ENCODE data around the gene TRPM2.
A peak's percentile ranks its signal among the peaks of the same experiment; 100 is the strongest.
"Not testable (repeated sequence)": the region's sequence is repeated elsewhere in the genome, so short reads cannot be mapped to it uniquely, and the experiment has no call there.

The TRPM2 gene

DNA sequence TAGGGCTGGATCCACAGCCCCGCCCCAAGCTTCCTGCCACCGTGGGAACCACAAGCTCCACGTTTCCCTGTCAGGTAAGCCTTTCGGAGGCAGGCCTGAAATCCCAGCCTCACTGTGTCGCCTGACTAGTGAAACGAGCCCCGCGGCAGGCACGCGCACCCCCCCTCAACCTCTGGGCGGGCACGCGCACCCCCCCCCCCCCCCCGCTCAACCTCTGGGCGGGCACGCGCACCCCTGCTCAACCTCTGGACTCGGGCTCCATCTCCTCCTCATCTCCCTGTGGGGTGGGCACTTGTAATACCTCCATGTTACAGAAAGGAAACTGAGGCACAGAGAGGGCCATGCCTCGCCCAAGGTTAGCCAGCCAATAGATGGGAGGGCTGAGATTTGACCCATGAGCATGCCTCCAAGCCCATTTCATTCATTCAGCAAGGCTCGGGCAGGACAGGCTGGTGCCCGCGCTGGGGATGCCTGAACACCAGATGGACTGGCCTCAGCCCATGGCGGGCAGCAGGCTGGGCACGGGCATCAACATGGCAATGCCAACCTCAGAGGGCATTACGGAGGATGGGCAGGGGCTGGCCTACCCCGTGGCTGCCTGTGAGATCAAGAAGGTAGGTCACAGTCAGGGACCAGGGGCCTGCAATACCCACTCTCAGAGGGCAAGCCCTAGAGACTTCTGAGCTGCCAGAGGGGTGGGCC, 18.9 kb upstream of the TRPM2 start:
- Mint-ChIP-seq H3K4me3 (no peak overlapping the region), H3K27me3 (ENCODE audit: low read depth, poor library complexity) (no peaks in the 10 kb centered on the region), H3K27ac (no peak overlapping the region), H3K4me1 (peaks cover 41% of the 10 kb centered on the region), H3K9me3 (no peaks in the 10 kb centered on the region), H3K36me3 (ENCODE audit: low read depth) (no peaks in the 10 kb centered on the region)
- no peak for DNase-seq
- TF ChIP-seq CTCF (IDR thresholded peaks at IDR 0.05) = no peak

DNA sequence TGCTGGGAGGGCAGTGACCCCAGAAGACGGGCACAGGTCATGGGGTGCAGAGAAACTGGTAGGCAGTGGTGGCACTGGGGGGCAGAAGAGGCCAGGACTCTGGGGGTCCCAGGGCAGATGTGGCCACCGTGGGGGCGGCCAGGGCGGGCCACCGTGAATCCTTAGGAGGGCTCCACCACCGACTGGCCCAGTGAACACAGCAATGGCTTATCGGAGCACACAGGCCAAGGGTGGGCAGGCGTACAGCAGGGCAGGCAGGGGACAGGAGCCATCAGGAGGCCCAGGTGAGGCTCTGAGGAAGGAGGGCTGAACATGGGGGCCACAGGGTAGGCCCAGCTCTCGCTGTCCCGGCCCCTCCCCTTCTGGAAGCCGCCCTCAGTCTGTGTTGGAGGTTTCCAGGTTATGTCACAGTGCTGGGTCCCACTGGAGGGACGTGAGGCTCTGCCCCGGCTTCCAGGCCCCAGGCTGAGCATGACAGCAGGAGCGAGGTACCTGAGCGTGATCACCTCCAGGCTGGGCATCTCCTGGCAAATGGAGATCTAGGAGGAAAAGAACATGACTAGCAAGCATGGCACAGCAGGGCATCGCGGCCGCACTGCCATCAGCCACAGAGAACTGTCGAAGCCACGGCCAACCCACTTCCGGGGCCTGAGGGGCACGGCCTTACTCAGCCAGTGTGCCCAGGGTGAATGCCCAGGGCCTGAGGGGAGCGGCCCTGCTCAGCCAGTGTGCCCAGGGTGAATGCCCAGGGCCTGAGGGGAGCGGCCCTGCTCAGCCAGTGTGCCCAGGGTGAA, 18.0 kb upstream of the TRPM2 start:
- no peak for TF ChIP-seq CTCF (IDR thresholded peaks at IDR 0.05)
- H3K4me3 Mint-ChIP-seq = no peak overlapping the region
- H3K36me3 Mint-ChIP-seq (ENCODE audit: low read depth) = no peaks in the 10 kb centered on the region
- no peaks in the 10 kb centered on the region for H3K27me3 Mint-ChIP-seq (ENCODE audit: low read depth, poor library complexity)
- no peak for DNase-seq
- no peak overlapping the region for H3K27ac Mint-ChIP-seq
- peaks cover 49% of the 10 kb centered on the region for H3K4me1 Mint-ChIP-seq
- H3K9me3 Mint-ChIP-seq = no peaks in the 10 kb centered on the region

- no peak overlapping the region for H3K27ac Mint-ChIP-seq
- peak overlapping the region; percentile 81 for H3K4me3 Mint-ChIP-seq
- no peaks in the 10 kb centered on the region for H3K36me3 Mint-ChIP-seq (ENCODE audit: low read depth)
- peaks cover 54% of the 10 kb centered on the region for H3K4me1 Mint-ChIP-seq
- H3K27me3 Mint-ChIP-seq (ENCODE audit: low read depth, poor library complexity) = no peaks in the 10 kb centered on the region
- no peak for DNase-seq
- TF ChIP-seq CTCF (IDR thresholded peaks at IDR 0.05) = no peak
- H3K9me3 Mint-ChIP-seq = no peaks in the 10 kb centered on the region
Measured at GRCh38 chr21:44337449-44337848, 16.0 kb upstream of the TRPM2 start.

GRCh38 chr21:44337941-44338895, 15.2 kb upstream of the TRPM2 start:
- peak; percentile 72 for DNase-seq
- peaks cover 54% of the 10 kb centered on the region for H3K4me1 Mint-ChIP-seq
- no peaks in the 10 kb centered on the region for H3K36me3 Mint-ChIP-seq (ENCODE audit: low read depth)
- peak overlapping the region; percentile 81 for H3K4me3 Mint-ChIP-seq
- H3K27me3 Mint-ChIP-seq (ENCODE audit: low read depth, poor library complexity) = no peaks in the 10 kb centered on the region
- no peak overlapping the region for H3K27ac Mint-ChIP-seq
- H3K9me3 Mint-ChIP-seq = peaks cover 2% of the 10 kb centered on the region
- no peak for TF ChIP-seq CTCF (IDR thresholded peaks at IDR 0.05)

DNA sequence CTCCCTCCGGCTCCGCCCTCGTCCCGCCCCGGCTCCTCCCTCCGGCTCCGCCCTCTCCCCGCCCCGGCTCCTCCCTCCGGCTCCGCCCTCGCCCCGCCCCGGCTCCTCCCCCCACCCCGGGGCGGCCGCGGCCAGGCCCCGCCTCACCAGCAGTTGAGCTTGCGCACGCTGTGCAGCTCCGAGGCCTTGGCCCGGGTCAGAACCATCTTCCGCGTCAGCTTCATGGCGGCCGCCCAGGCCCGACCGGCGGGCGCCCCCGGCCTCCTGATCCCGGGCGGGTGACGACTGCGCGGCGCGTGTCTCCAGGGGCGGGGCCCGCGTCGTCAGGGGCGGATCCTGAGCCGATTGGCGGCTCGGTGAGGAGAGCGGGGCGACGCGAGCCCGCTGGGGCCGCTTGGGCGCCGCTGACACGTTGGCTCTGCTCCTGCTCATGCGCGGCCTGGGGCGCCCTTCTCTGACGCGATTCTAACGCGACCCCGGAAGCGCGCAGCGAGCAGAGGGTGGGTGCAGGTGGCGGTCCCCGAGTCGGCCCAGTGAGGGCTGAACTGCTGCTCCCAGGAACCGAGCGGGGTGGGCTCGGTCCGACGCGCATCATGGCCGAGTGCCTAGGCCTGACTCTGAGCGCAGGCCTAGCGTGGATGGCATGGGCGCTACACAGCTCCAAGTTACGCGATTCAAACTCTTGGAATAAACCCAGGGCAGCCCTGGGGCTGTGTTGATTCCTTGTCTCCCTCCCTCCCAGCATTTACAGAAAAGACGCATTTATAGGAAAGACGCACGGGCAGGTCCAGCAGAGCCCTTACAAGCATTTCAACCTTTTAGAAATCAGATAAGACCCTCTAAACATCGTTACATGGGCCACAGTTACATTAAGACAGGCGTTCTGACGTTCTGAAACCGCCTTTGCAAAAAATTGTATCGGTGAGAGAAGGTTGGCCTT, 14.2 kb upstream of the TRPM2 start, which contains the start of gene CFAP410:
CFAP410 (minus strand) TSS at position 420 of the 940 bp plus-strand sequence; CDS start at position 224, 196 bp downstream.
- no peaks in the 10 kb centered on the region for H3K36me3 Mint-ChIP-seq (ENCODE audit: low read depth)
- TF ChIP-seq CTCF (IDR thresholded peaks at IDR 0.05) = no peak
- peaks cover 2% of the 10 kb centered on the region for H3K27me3 Mint-ChIP-seq (ENCODE audit: low read depth, poor library complexity)
- DNase-seq = peak; percentile 96
- peak within 1 kb of the TSS; percentile 94 for H3K4me3 Mint-ChIP-seq
- H3K4me1 Mint-ChIP-seq = peaks cover 49% of the 10 kb centered on the region
- H3K27ac Mint-ChIP-seq = peak within 1 kb of the TSS; percentile 83
- H3K9me3 Mint-ChIP-seq = peaks cover 2% of the 10 kb centered on the region

- peaks cover 60% of the 10 kb centered on the region for H3K4me1 Mint-ChIP-seq
- not testable (repeated sequence) for H3K9me3 Mint-ChIP-seq; H3K36me3 Mint-ChIP-seq (ENCODE audit: low read depth); H3K27ac Mint-ChIP-seq; H3K4me3 Mint-ChIP-seq; DNase-seq; H3K27me3 Mint-ChIP-seq (ENCODE audit: low read depth, poor library complexity)
Measured at GRCh38 chr21:44341726-44342458, 11.5 kb upstream of the TRPM2 start.

- H3K9me3 Mint-ChIP-seq; H3K36me3 Mint-ChIP-seq (ENCODE audit: low read depth); H3K27me3 Mint-ChIP-seq (ENCODE audit: low read depth, poor library complexity); H3K4me3 Mint-ChIP-seq; DNase-seq: not testable (repeated sequence)
- Mint-ChIP-seq H3K27ac (peak overlapping the region; percentile 66), H3K4me1 (peaks cover 54% of the 10 kb centered on the region)
Measured at GRCh38 chr21:44342981-44343380, 10.4 kb upstream of the TRPM2 start.

Measured in nephron progenitor cell (in vitro differentiated cells).